CD4-positive, CD25-positive, alpha-beta regulatory T cell (primary cell): ENCODE measurements around the gene CASP2. TPM values are rescaled to one million over a fixed set of nuclear protein-coding genes. Genes with fewer than 3 reads are reported as not detected.

ENCODE experiments used
- ATAC-seq, 2 donors: fragments of 150-1000 bp; cut with Tn5 transposase; one replicate each; pipeline ENCODE4 v1.10.0; 2021; ENCODE audit warnings: low read depth in 2 of 2, moderate number of reproducible peaks in 2 of 2, moderate library complexity in 1 of 2
- DNase-seq, 3 donors: peaks; one replicate each; pipeline versions ENCODE4 v3.0.0 to v3.0.0-alpha.2; 2012 to 2022; ENCODE audit warnings: mixed read lengths in 1 of 3
- H3K27ac ChIP-seq: one replicate; pipeline ENCODE4 v1.7.0; 2013; ENCODE audit warnings: mild to moderate bottlenecking, low read length; ENCODE audit not compliant: insufficient read depth, poor library complexity, severe bottlenecking
- H3K27me3 ChIP-seq: one replicate; pipeline ENCODE4 v1.7.0; 2013; ENCODE audit warnings: low read length; ENCODE audit not compliant: control insufficient read depth, insufficient read depth
- H3K36me3 ChIP-seq: one replicate; pipeline ENCODE4 v1.7.0; 2013; ENCODE audit warnings: mild to moderate bottlenecking, low read length, moderate library complexity; ENCODE audit not compliant: control insufficient read depth, insufficient read depth
- H3K4me1 ChIP-seq: 2 replicates; pipeline ENCODE4 v1.7.0; 2013; ENCODE audit warnings: mild to moderate bottlenecking, low read length; ENCODE audit not compliant: insufficient read depth, control insufficient read depth, poor library complexity, severe bottlenecking
- H3K4me3 ChIP-seq: one replicate; pipeline ENCODE4 v1.7.0; 2013; ENCODE audit warnings: low read depth, mild to moderate bottlenecking, low read length, moderate library complexity
- H3K9me3 ChIP-seq, 2 experiments: 1 replicate in 1 of 2; 2 replicates in 1 of 2; pipeline ENCODE4 v1.7.0; 2013; ENCODE audit warnings: low read length in 2 of 2, mild to moderate bottlenecking in 1 of 2, moderate library complexity in 1 of 2; ENCODE audit not compliant: control insufficient read depth in 2 of 2
- H3K27ac Mint-ChIP-seq, 3 donors: one replicate each; pipeline ENCODE4 v1.8.0; 2020 to 2022; ENCODE audit warnings: mild to moderate bottlenecking in 3 of 3, mixed read lengths in 3 of 3, moderate library complexity in 2 of 3
- H3K27me3 Mint-ChIP-seq: one replicate; pipeline ENCODE4 v1.8.0; 2022; ENCODE audit warnings: mild to moderate bottlenecking, mixed read lengths
- H3K36me3 Mint-ChIP-seq: one replicate; pipeline ENCODE4 v1.8.0; 2020; ENCODE audit warnings: mixed read lengths
- H3K4me1 Mint-ChIP-seq, 4 donors: one replicate each; pipeline ENCODE4 v1.8.0; 2020 to 2022; ENCODE audit warnings: mixed read lengths in 4 of 4, mild to moderate bottlenecking in 1 of 4
- H3K4me3 Mint-ChIP-seq, 4 donors: one replicate each; pipeline ENCODE4 v1.8.0; 2020 to 2022; ENCODE audit warnings: mild to moderate bottlenecking in 4 of 4, mixed read lengths in 4 of 4, moderate library complexity in 3 of 4
- H3K9me3 Mint-ChIP-seq, 7 donors: one replicate each; pipeline ENCODE4 v1.8.0; 2020 to 2022; ENCODE audit warnings: mixed read lengths in 7 of 7, mild to moderate bottlenecking in 3 of 7, moderate library complexity in 2 of 7
- polyA plus RNA-seq, 4 donors: library from polyadenylated mRNA; unstranded; fragments of 300-500 nt; fragmentation: Illumina TruSeq; gene quantifications; one replicate each; pipeline ENCODE4 v1.2.3, GENCODE V29; 2021
- total RNA-seq: library from RNA; stranded (reverse); gene quantifications from one replicate; pipeline ENCODE4 v1.2.3, GENCODE V29; 2022

The CASP2 gene
- total and polyA plus RNA-seq, 5 donors from 2014 or later = 20.5 to 61.4 (median 24.5) TPM

DNA sequence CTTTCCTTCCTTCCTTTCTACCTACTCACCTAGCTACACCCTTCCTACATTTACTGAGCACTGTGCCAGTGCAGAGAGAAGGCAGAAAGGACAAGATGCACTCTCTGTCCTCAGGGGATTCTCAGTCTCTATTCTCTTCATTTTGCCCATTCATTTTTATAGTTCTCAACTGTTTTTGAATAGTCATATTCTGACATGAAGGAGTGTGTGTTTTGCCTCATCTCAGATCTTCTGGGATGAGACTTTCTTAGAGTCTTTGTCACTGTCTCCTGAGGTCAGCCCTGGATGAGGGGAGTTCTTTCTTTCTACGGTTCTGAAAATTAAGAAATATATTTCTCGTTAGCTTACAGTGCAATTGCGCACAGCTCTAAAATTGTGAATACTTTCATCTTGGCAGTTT is 49.1 kb downstream of the CASP2 start:
- Mint-ChIP-seq H3K9me3 (no peaks in the 10 kb centered on the region), H3K4me3 (no peak overlapping the region), H3K4me1 (peaks cover 0 to 4% (median 0%) of the 10 kb centered on the region in 4 donors), H3K27ac (no peak overlapping the region), H3K36me3 (no peaks in the 10 kb centered on the region), H3K27me3 (peaks cover 44% of the 10 kb centered on the region)
- no peaks in the 10 kb centered on the region for H3K36me3 ChIP-seq
- peaks cover 3% of the 10 kb centered on the region for H3K4me1 ChIP-seq
- DNase-seq (no peak), ATAC-seq (no peak)
- H3K4me3 ChIP-seq = no peak overlapping the region
- no peaks in the 10 kb centered on the region for H3K9me3 ChIP-seq
- H3K27ac ChIP-seq = no peak overlapping the region
- H3K27me3 ChIP-seq = peaks cover 25% of the 10 kb centered on the region

GRCh38 chr7:143341842-143342241 is 53.7 kb downstream of the CASP2 start:
- DNase-seq (no peak), ATAC-seq (no peak)
- Mint-ChIP-seq H3K27me3 (peaks cover 31% of the 10 kb centered on the region), H3K27ac (no peak overlapping the region), H3K36me3 (no peaks in the 10 kb centered on the region), H3K4me1 (peaks cover 4 to 14% (median 9%) of the 10 kb centered on the region in 4 donors), H3K9me3 (no peaks in the 10 kb centered on the region), H3K4me3 (no peak overlapping the region)
- H3K36me3 ChIP-seq = no peaks in the 10 kb centered on the region
- H3K9me3 ChIP-seq = no peaks in the 10 kb centered on the region
- peaks cover 10% of the 10 kb centered on the region for H3K4me1 ChIP-seq
- peaks cover 19% of the 10 kb centered on the region for H3K27me3 ChIP-seq
- H3K27ac ChIP-seq = no peak overlapping the region
- no peak overlapping the region for H3K4me3 ChIP-seq

DNA sequence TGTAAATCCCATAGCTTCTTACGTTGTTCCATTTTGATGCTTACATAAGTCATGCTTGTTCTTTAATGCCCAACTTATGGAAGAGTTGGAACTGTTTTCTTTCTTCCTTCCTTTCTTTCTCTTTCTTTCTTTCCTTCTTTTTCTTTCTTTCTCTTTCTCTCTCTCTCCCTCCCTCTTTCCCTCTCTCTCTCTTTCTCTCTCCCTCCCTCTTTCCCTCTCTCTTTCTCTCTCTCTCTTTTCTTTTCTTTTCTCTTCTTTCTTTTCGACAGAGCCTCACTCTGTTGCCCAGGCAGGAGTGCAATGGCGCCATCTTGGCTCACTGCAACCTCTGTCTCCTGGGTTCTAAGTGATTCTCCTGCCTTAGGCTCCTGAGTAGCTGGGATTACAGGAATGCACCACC is 55.4 kb downstream of the CASP2 start:
- Mint-ChIP-seq H3K27me3 (peaks cover 31% of the 10 kb centered on the region), H3K4me3 (peak overlapping the region in 1 of 4 donors; percentile 45), H3K4me1 (peaks cover 4 to 17% (median 7%) of the 10 kb centered on the region in 4 donors), H3K27ac (no peak overlapping the region), H3K9me3 (no peaks in the 10 kb centered on the region), H3K36me3 (no peaks in the 10 kb centered on the region)
- ATAC-seq (no peak), DNase-seq (no peak)
- Histone ChIP-seq H3K36me3 (no peaks in the 10 kb centered on the region), H3K27me3 (peaks cover 14% of the 10 kb centered on the region), H3K27ac (no peak overlapping the region), H3K4me1 (peaks cover 7% of the 10 kb centered on the region), H3K9me3 (no peaks in the 10 kb centered on the region), H3K4me3 (no peak overlapping the region)

- Mint-ChIP-seq H3K4me1 (peaks cover 4 to 17% (median 7%) of the 10 kb centered on the region in 4 donors), H3K4me3 (peak overlapping the region; percentile 39 to 86 (median 80)), H3K27me3 (peaks cover 26% of the 10 kb centered on the region), H3K36me3 (no peaks in the 10 kb centered on the region), H3K9me3 (no peaks in the 10 kb centered on the region), H3K27ac (peak overlapping the region in 1 of 3 donors; percentile 63)
- peaks cover 4% of the 10 kb centered on the region for H3K27me3 ChIP-seq
- no peak overlapping the region for H3K27ac ChIP-seq
- no peaks in the 10 kb centered on the region for H3K9me3 ChIP-seq
- peak overlapping the region; percentile 39 for H3K4me3 ChIP-seq
- ATAC-seq (peak; percentile 93 to 95), DNase-seq (peak; percentile 39 to 76 (median 59))
- peaks cover 7% of the 10 kb centered on the region for H3K4me1 ChIP-seq
- H3K36me3 ChIP-seq = no peaks in the 10 kb centered on the region
Measured at GRCh38 chr7:143345428-143345900, 57.3 kb downstream of the CASP2 start.

GRCh38 chr7:143346018-143346417 is 57.9 kb downstream of the CASP2 start:
- H3K27ac Mint-ChIP-seq = no peak overlapping the region
- peaks cover 4 to 17% (median 7%) of the 10 kb centered on the region in 4 donors for H3K4me1 Mint-ChIP-seq
- H3K9me3 ChIP-seq = no peaks in the 10 kb centered on the region
- no peaks in the 10 kb centered on the region for H3K36me3 ChIP-seq
- no peak for ATAC-seq
- H3K27me3 Mint-ChIP-seq = peaks cover 26% of the 10 kb centered on the region
- H3K4me1 ChIP-seq = peaks cover 7% of the 10 kb centered on the region
- no peak overlapping the region for H3K4me3 ChIP-seq
- peak overlapping the region in 3 of 4 donors; percentile 39 to 86 (median 82) for H3K4me3 Mint-ChIP-seq
- no peak overlapping the region for H3K27ac ChIP-seq
- H3K36me3 Mint-ChIP-seq = no peaks in the 10 kb centered on the region
- H3K9me3 Mint-ChIP-seq = no peaks in the 10 kb centered on the region
- DNase-seq = no peak
- peaks cover 4% of the 10 kb centered on the region for H3K27me3 ChIP-seq

GRCh38 chr7:143347950-143348349 is 59.8 kb downstream of the CASP2 start:
- no peak for DNase-seq
- peaks cover 7% of the 10 kb centered on the region for H3K4me1 ChIP-seq
- no peak overlapping the region for H3K4me3 ChIP-seq
- Mint-ChIP-seq H3K4me1 (peaks cover 4 to 17% (median 7%) of the 10 kb centered on the region in 4 donors), H3K27me3 (peaks cover 23% of the 10 kb centered on the region), H3K9me3 (no peaks in the 10 kb centered on the region), H3K27ac (no peak overlapping the region), H3K36me3 (no peaks in the 10 kb centered on the region), H3K4me3 (peak overlapping the region in 1 of 4 donors; percentile 73)
- no peaks in the 10 kb centered on the region for H3K36me3 ChIP-seq
- H3K9me3 ChIP-seq = no peaks in the 10 kb centered on the region
- H3K27ac ChIP-seq = no peak overlapping the region
- H3K27me3 ChIP-seq = peaks cover 4% of the 10 kb centered on the region
- ATAC-seq = no peak

DNA sequence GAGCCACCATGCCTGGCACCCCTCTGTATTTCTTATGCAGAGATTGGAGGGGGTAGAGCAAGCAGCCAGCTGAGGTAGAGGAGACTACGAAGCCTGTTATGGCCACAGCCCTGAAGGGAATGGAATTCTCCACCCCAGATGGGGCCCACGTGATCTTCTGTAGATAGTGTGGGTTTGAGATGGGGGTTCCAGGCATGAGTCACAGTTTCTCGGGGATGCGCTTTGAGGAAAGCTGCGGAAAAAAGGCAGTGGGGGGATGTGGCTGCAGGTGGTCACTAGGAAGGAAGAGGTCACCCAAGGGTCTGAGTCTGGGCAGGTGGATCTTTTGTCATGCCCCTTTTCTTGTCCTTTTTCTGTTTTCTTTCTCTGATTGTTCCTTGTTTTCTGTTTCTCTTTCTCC is 62.9 kb downstream of the CASP2 start:
- no peak for ATAC-seq
- no peaks in the 10 kb centered on the region for H3K36me3 ChIP-seq
- H3K27me3 ChIP-seq = peaks cover 4% of the 10 kb centered on the region
- no peak overlapping the region for H3K27ac ChIP-seq
- peaks cover 19% of the 10 kb centered on the region for H3K27me3 Mint-ChIP-seq
- H3K36me3 Mint-ChIP-seq = no peaks in the 10 kb centered on the region
- H3K4me1 ChIP-seq = no peaks in the 10 kb centered on the region
- H3K4me3 Mint-ChIP-seq = no peak overlapping the region
- H3K9me3 Mint-ChIP-seq = peaks cover 0 to 2% (median 0%) of the 10 kb centered on the region in 7 donors
- H3K9me3 ChIP-seq = no peaks in the 10 kb centered on the region
- H3K4me3 ChIP-seq = no peak overlapping the region
- peaks cover 0 to 6% (median 2%) of the 10 kb centered on the region in 4 donors for H3K4me1 Mint-ChIP-seq
- DNase-seq = no peak
- no peak overlapping the region for H3K27ac Mint-ChIP-seq

DNA sequence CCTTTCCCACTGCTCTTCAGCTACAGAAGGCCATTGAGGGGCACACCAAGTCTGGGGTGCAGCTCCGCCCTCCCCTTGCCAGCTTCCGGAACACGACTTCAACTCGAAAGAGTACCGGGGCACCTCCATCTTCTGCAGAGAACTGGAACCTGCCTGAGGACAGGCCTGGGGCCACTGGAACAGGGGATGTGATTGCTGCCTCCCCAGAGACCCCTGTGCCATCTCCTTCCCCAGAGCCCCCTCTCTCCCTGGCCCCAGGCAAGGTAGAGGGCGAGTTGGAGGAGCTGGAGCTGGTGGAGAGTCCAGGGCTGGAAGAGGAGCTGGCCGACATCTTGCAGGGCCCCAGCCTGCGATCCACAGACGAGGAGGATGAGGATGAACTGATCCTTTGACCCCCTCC is 63.4 kb downstream of the CASP2 start:
- no peak overlapping the region for H3K27ac Mint-ChIP-seq
- Histone ChIP-seq H3K27me3 (peaks cover 4% of the 10 kb centered on the region), H3K4me3 (no peak overlapping the region), H3K9me3 (no peaks in the 10 kb centered on the region), H3K27ac (no peak overlapping the region), H3K4me1 (no peaks in the 10 kb centered on the region), H3K36me3 (no peaks in the 10 kb centered on the region)
- H3K9me3 Mint-ChIP-seq = peaks cover 0 to 2% (median 0%) of the 10 kb centered on the region in 7 donors
- H3K36me3 Mint-ChIP-seq = no peaks in the 10 kb centered on the region
- peaks cover 0 to 6% (median 2%) of the 10 kb centered on the region in 4 donors for H3K4me1 Mint-ChIP-seq
- no peak for DNase-seq
- no peak overlapping the region for H3K4me3 Mint-ChIP-seq
- H3K27me3 Mint-ChIP-seq = peaks cover 14% of the 10 kb centered on the region
- ATAC-seq = no peak
